GM23338 (cell line): ENCODE data around the gene BARX2. TPM values are rescaled to one million over a fixed set of nuclear protein-coding genes. Genes with fewer than 3 reads are reported as not detected.

Experiments
- ATAC-seq: fragments of 200-7000 bp; cut with Tn5 transposase; 3 replicates; pipeline ENCODE4 v1.9.1; 2020
- DNase-seq: peaks from one replicate; pipeline ENCODE4 v3.0.0-alpha.2; 2015; ENCODE audit warnings: low spot score
- H2AFZ ChIP-seq: fragments of 200-600 bp; sonication (generic); 2 replicates; pipeline ENCODE4 v1.8.0; 2016; ENCODE audit warnings: antibody characterized with exemption, mild to moderate bottlenecking, moderate library complexity
- H3F3A ChIP-seq: fragments of 200-600 bp; sonication (generic); replicated peaks from 2 replicates; pipeline ENCODE4 v1.8.0; 2017; ENCODE audit warnings: antibody characterized with exemption, mixed run types, low read depth
- H3K27ac ChIP-seq: fragments of 200-600 bp; sonication (generic); 2 replicates; pipeline ENCODE4 v1.6.1; 2016; ENCODE audit warnings: low read depth
- H3K27me3 ChIP-seq: fragments of 200-600 bp; sonication (generic); 2 replicates; pipeline ENCODE4 v1.8.0; 2016; ENCODE audit warnings: mild to moderate bottlenecking, mixed run types, moderate library complexity; ENCODE audit not compliant: insufficient read depth
- H3K36me3 ChIP-seq: fragments of 200-600 bp; sonication (generic); 2 replicates; pipeline ENCODE4 v1.8.0; 2016; ENCODE audit warnings: mild to moderate bottlenecking; ENCODE audit not compliant: insufficient read depth
- H3K4me1 ChIP-seq: fragments of 200-600 bp; sonication (generic); 2 replicates; pipeline ENCODE4 v1.8.0; 2016; ENCODE audit warnings: mild to moderate bottlenecking, moderate library complexity; ENCODE audit not compliant: insufficient read depth
- H3K4me2 ChIP-seq: fragments of 200-600 bp; sonication (generic); 2 replicates; pipeline ENCODE4 v1.7.1; 2017; ENCODE audit warnings: mixed run types
- H3K4me3 ChIP-seq: fragments of 200-600 bp; sonication (generic); 2 replicates; pipeline ENCODE4 v1.6.1; 2016; ENCODE audit warnings: mixed run types
- H3K79me2 ChIP-seq: fragments of 200-600 bp; sonication (generic); replicated peaks from 2 replicates; pipeline ENCODE4 v1.8.0; 2017; ENCODE audit warnings: mild to moderate bottlenecking; ENCODE audit not compliant: insufficient read depth
- H3K9me2 ChIP-seq: fragments of 200-600 bp; sonication (generic); 2 replicates; pipeline ENCODE4 v1.8.0; 2017; ENCODE audit not compliant: insufficient read depth
- H4K20me1 ChIP-seq: fragments of 200-600 bp; sonication (generic); replicated peaks from 2 replicates; pipeline ENCODE4 v1.8.0; 2017; ENCODE audit warnings: mild to moderate bottlenecking; ENCODE audit not compliant: insufficient read depth
- H3K27ac Mint-ChIP-seq: 2 replicates; pipeline ENCODE4 v1.8.0; 2020; ENCODE audit warnings: inconsistent platforms, mild to moderate bottlenecking, moderate library complexity, mixed read lengths
- H3K27me3 Mint-ChIP-seq: 3 replicates; pipeline ENCODE4 v1.8.0; 2022; ENCODE audit warnings: low read depth, mild to moderate bottlenecking, moderate library complexity, mixed read lengths, inconsistent platforms; ENCODE audit not compliant: insufficient read depth, poor library complexity
- H3K36me3 Mint-ChIP-seq: 3 replicates; pipeline ENCODE4 v1.8.0; 2021; ENCODE audit warnings: low read depth, mild to moderate bottlenecking, inconsistent platforms, moderate library complexity, mixed read lengths
- H3K4me1 Mint-ChIP-seq: 3 replicates; pipeline ENCODE4 v1.8.0; 2020; ENCODE audit warnings: mild to moderate bottlenecking, inconsistent platforms, mixed read lengths
- H3K4me3 Mint-ChIP-seq: 3 replicates; pipeline ENCODE4 v1.8.0; 2021; ENCODE audit warnings: moderate library complexity, mild to moderate bottlenecking, inconsistent platforms, mixed read lengths
- H3K9me3 Mint-ChIP-seq: 3 replicates; pipeline ENCODE4 v1.8.0; 2020; ENCODE audit warnings: moderate library complexity, mild to moderate bottlenecking, inconsistent platforms, mixed read lengths
- EZH2 ChIP-seq: fragments of 200-600 bp; sonication (generic); IDR thresholded peaks from one replicate; pipeline ENCODE4 v1.8.0; 2017; ENCODE audit warnings: antibody characterized with exemption, mild to moderate bottlenecking, low read depth; ENCODE audit not compliant: unreplicated experiment
- EZH2phosphoT487 ChIP-seq: fragments of 200-600 bp; sonication (generic); IDR thresholded peaks from one replicate; pipeline ENCODE4 v1.8.1; 2018; ENCODE audit warnings: antibody characterized with exemption; ENCODE audit not compliant: unreplicated experiment
- JUNB ChIP-seq: IDR thresholded peaks from one replicate; pipeline ENCODE4 v1.6.1; 2016; ENCODE audit warnings: antibody characterized with exemption; ENCODE audit not compliant: unreplicated experiment
- NANOG ChIP-seq: IDR thresholded peaks from 2 replicates; pipeline ENCODE4 v1.6.1; 2016; ENCODE audit warnings: antibody characterized with exemption, borderline replicate concordance
- STAT1 ChIP-seq: IDR thresholded peaks from one replicate; pipeline ENCODE4 v1.6.1; 2016; ENCODE audit warnings: antibody characterized with exemption; ENCODE audit not compliant: unreplicated experiment
- ZNF114 ChIP-seq: fragments of 250-450 bp; sonication (Bioruptor Pico); IDR thresholded peaks from 2 replicates; pipeline ENCODE4 v1.5.0; 2020; ENCODE audit warnings: mild to moderate bottlenecking, moderate library complexity
- ZNF331 ChIP-seq: fragments of 250-450 bp; sonication (Bioruptor Pico); IDR thresholded peaks from 2 replicates; pipeline ENCODE4 v1.5.0; 2020; ENCODE audit warnings: low read depth, mild to moderate bottlenecking, moderate library complexity
- polyA plus RNA-seq: library from polyadenylated mRNA; unstranded; fragments of >200 nt; fragmentation: Nextera tagmentation; extraction: Ambion mirVana; gene quantifications from 2 replicates; pipeline ENCODE4 v1.2.1, GENCODE V29; 2016
- total RNA-seq: library from RNA; depleted of rRNA; stranded (reverse); fragments of >200 nt; shearing (Covaris generic); gene quantifications from 2 replicates; pipeline ENCODE4 v1.2.3, GENCODE V29; 2014
- TF ChIP-seq, protein P1 (sequence below): IDR thresholded peaks from one replicate; pipeline ENCODE4 v1.6.1; 2018; ENCODE audit warnings: antibody characterized with exemption; ENCODE audit not compliant: unreplicated experiment
- TF ChIP-seq, protein P2 (sequence below): IDR thresholded peaks from 2 replicates; pipeline ENCODE4 v1.6.1; 2016; ENCODE audit warnings: antibody characterized with exemption
- TF ChIP-seq, protein P3 (sequence below), 2 experiments: fragments of 200-600 bp in 1 of 2; sonication (generic) in 1 of 2; conservative IDR thresholded peaks; 2 replicates each; pipeline versions ENCODE4 v1.5.1 to v1.6.1; 2016 to 2017; ENCODE audit warnings: antibody characterized with exemption in 2 of 2, low read depth in 2 of 2, mild to moderate bottlenecking in 2 of 2, moderate library complexity in 1 of 2
- TF ChIP-seq, protein P4 (sequence below): fragments of 250-450 bp; sonication (Bioruptor Pico); IDR thresholded peaks from 2 replicates; pipeline ENCODE4 v1.5.0; 2020; ENCODE audit warnings: mild to moderate bottlenecking, moderate library complexity

The BARX2 gene
- total and polyA plus RNA-seq, 2 experiments from 2014 or later, result not detected

DNA sequence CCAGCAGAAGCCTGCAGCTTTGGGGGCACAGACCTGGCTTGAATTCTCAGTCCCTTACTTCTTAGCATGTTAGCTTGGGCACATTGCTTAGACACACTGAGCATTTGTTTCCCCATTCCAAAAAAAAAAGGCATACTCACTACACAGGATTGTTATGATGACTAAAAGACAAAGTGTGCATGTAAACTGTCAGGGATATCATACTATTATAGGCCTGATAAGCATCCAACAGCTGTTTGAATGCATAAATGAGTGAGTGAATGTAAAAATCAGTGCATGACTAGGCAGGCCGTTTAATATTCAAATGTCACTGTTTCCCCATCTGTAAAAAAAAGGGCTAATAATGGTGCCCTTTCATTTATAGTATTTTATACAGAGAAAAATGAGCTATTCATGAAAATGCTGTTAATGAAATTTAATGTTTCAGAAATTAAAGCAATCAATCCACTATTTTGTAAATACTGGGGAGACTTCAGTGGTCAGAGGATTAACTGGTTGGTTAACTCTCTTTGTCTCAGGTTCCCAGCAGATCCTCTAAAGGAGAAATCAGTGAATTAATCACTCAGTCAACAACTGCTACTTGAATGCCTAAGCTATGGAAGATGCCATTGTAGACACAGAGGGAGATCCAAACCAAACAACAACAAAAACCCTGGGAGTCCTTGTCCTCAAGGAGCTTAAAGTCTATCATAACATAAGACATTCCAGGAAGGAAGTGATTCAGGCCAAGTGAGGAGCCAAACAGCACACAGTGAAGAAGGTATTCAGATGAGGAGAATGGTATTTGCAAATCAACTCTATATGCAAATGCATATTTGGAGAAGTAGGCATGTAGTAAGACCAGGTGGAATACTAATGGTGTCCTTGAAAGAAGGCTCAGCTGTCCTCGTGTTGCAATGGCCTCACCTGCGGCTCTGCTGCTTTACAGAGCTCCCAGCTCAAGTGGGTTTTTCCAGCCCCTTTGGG is 26.8 kb downstream of the BARX2 start (continued):
- no peak for TF ChIP-seq JUNB
- TF ChIP-seq, protein P1, sequence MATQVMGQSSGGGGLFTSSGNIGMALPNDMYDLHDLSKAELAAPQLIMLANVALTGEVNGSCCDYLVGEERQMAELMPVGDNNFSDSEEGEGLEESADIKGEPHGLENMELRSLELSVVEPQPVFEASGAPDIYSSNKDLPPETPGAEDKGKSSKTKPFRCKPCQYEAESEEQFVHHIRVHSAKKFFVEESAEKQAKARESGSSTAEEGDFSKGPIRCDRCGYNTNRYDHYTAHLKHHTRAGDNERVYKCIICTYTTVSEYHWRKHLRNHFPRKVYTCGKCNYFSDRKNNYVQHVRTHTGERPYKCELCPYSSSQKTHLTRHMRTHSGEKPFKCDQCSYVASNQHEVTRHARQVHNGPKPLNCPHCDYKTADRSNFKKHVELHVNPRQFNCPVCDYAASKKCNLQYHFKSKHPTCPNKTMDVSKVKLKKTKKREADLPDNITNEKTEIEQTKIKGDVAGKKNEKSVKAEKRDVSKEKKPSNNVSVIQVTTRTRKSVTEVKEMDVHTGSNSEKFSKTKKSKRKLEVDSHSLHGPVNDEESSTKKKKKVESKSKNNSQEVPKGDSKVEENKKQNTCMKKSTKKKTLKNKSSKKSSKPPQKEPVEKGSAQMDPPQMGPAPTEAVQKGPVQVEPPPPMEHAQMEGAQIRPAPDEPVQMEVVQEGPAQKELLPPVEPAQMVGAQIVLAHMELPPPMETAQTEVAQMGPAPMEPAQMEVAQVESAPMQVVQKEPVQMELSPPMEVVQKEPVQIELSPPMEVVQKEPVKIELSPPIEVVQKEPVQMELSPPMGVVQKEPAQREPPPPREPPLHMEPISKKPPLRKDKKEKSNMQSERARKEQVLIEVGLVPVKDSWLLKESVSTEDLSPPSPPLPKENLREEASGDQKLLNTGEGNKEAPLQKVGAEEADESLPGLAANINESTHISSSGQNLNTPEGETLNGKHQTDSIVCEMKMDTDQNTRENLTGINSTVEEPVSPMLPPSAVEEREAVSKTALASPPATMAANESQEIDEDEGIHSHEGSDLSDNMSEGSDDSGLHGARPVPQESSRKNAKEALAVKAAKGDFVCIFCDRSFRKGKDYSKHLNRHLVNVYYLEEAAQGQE, result no peak
- TF ChIP-seq ZNF331 (CRISPR knock-in tag), result no peak
- no peak for TF ChIP-seq STAT1
- no peak for TF ChIP-seq EZH2
- TF ChIP-seq, protein P2, sequence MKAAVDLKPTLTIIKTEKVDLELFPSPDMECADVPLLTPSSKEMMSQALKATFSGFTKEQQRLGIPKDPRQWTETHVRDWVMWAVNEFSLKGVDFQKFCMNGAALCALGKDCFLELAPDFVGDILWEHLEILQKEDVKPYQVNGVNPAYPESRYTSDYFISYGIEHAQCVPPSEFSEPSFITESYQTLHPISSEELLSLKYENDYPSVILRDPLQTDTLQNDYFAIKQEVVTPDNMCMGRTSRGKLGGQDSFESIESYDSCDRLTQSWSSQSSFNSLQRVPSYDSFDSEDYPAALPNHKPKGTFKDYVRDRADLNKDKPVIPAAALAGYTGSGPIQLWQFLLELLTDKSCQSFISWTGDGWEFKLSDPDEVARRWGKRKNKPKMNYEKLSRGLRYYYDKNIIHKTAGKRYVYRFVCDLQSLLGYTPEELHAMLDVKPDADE, result no peak
- no peak for TF ChIP-seq NANOG
- TF ChIP-seq, protein P3, sequence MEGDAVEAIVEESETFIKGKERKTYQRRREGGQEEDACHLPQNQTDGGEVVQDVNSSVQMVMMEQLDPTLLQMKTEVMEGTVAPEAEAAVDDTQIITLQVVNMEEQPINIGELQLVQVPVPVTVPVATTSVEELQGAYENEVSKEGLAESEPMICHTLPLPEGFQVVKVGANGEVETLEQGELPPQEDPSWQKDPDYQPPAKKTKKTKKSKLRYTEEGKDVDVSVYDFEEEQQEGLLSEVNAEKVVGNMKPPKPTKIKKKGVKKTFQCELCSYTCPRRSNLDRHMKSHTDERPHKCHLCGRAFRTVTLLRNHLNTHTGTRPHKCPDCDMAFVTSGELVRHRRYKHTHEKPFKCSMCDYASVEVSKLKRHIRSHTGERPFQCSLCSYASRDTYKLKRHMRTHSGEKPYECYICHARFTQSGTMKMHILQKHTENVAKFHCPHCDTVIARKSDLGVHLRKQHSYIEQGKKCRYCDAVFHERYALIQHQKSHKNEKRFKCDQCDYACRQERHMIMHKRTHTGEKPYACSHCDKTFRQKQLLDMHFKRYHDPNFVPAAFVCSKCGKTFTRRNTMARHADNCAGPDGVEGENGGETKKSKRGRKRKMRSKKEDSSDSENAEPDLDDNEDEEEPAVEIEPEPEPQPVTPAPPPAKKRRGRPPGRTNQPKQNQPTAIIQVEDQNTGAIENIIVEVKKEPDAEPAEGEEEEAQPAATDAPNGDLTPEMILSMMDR (conservative IDR thresholded peaks at IDR 0.05; ENCODE audit: low read depth in 2 of 2), result no peak
- no peak for TF ChIP-seq EZH2phosphoT487

DNA sequence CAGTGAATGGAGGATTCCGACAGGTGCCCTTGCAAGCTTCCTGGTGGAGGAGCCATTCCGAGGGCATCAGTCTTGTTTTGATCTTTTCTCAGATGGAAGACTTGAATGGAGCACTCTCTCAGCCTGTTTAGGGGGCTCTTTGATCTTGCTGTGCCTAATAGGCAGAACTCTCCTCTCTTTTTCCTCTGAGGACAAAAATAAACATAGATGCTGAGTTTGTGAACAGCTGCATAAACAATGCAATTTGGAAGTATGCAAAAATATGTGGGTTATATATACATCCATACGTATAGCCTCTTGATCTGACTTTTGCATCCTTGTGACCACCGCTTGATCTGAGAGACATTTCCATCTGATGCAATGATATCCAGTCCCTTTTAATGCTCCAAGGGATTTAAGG is 29.1 kb downstream of the BARX2 start:
- Mint-ChIP-seq H3K36me3 (no peaks in the 10 kb centered on the region), H3K27ac (no peak overlapping the region), H3K4me3 (no peak overlapping the region), H3K9me3 (peaks cover 3% of the 10 kb centered on the region; the same call in 1 of the 3 replicates), H3K4me1 (no peaks in the 10 kb centered on the region), H3K27me3 (peaks cover 3% of the 10 kb centered on the region)
- Histone ChIP-seq H3K79me2 (no peaks in the 10 kb centered on the region), H3K27ac (no peak overlapping the region), H3K27me3 (no peaks in the 10 kb centered on the region), H3K4me2 (no peak overlapping the region), H3K9me2 (peaks cover 4% of the 10 kb centered on the region), H3K4me1 (no peaks in the 10 kb centered on the region), H4K20me1 (no peaks in the 10 kb centered on the region), H3F3A (no peaks in the 10 kb centered on the region), H3K4me3 (no peak overlapping the region), H2AFZ (no peak overlapping the region), H3K36me3 (no peaks in the 10 kb centered on the region)
- ATAC-seq (no peak), DNase-seq (no peak)
- TF ChIP-seq, protein P4, sequence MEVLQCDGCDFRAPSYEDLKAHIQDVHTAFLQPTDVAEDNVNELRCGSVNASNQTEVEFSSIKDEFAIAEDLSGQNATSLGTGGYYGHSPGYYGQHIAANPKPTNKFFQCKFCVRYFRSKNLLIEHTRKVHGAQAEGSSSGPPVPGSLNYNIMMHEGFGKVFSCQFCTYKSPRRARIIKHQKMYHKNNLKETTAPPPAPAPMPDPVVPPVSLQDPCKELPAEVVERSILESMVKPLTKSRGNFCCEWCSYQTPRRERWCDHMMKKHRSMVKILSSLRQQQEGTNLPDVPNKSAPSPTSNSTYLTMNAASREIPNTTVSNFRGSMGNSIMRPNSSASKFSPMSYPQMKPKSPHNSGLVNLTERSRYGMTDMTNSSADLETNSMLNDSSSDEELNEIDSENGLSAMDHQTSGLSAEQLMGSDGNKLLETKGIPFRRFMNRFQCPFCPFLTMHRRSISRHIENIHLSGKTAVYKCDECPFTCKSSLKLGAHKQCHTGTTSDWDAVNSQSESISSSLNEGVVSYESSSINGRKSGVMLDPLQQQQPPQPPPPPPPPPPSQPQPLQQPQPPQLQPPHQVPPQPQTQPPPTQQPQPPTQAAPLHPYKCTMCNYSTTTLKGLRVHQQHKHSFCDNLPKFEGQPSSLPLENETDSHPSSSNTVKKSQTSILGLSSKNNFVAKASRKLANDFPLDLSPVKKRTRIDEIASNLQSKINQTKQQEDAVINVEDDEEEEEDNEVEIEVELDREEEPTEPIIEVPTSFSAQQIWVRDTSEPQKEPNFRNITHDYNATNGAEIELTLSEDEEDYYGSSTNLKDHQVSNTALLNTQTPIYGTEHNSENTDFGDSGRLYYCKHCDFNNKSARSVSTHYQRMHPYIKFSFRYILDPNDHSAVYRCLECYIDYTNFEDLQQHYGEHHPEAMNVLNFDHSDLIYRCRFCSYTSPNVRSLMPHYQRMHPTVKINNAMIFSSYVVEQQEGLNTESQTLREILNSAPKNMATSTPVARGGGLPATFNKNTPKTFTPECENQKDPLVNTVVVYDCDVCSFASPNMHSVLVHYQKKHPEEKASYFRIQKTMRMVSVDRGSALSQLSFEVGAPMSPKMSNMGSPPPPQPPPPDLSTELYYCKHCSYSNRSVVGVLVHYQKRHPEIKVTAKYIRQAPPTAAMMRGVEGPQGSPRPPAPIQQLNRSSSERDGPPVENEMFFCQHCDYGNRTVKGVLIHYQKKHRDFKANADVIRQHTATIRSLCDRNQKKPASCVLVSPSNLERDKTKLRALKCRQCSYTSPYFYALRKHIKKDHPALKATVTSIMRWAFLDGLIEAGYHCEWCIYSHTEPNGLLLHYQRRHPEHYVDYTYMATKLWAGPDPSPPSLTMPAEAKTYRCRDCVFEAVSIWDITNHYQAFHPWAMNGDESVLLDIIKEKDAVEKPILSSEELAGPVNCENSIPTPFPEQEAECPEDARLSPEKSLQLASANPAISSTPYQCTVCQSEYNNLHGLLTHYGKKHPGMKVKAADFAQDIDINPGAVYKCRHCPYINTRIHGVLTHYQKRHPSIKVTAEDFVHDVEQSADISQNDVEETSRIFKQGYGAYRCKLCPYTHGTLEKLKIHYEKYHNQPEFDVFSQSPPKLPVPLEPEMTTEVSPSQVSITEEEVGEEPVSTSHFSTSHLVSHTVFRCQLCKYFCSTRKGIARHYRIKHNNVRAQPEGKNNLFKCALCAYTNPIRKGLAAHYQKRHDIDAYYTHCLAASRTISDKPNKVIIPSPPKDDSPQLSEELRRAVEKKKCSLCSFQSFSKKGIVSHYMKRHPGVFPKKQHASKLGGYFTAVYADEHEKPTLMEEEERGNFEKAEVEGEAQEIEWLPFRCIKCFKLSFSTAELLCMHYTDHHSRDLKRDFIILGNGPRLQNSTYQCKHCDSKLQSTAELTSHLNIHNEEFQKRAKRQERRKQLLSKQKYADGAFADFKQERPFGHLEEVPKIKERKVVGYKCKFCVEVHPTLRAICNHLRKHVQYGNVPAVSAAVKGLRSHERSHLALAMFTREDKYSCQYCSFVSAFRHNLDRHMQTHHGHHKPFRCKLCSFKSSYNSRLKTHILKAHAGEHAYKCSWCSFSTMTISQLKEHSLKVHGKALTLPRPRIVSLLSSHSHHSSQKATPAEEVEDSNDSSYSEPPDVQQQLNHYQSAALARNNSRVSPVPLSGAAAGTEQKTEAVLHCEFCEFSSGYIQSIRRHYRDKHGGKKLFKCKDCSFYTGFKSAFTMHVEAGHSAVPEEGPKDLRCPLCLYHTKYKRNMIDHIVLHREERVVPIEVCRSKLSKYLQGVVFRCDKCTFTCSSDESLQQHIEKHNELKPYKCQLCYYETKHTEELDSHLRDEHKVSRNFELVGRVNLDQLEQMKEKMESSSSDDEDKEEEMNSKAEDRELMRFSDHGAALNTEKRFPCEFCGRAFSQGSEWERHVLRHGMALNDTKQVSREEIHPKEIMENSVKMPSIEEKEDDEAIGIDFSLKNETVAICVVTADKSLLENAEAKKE, result no peak
- TF ChIP-seq ZNF114 (CRISPR knock-in tag) (no peak), EZH2 (no peak), EZH2phosphoT487 (no peak)
